Psoas muscle (tissue), 8 donors: ENCODE results near the gene TNIK. TPM values are rescaled to one million over a fixed set of nuclear protein-coding genes. Genes with fewer than 3 reads are reported as not detected.

ENCODE experiments used
- ATAC-seq, 4 donors: fragments of 200-7000 bp; cut with Tn5 transposase; one replicate each; pipeline ENCODE4 v1.9.1; 2020; ENCODE audit warnings: moderate library complexity in 3 of 4, mild to moderate bottlenecking in 2 of 4
- DNase-seq, 2 donors: peaks; one replicate each; pipeline ENCODE4 v3.0.0-alpha.2; 2020
- H3K27ac ChIP-seq: fragments of 200-600 bp; one replicate; pipeline ENCODE4 v1.8.0; 2022
- H3K27me3 ChIP-seq, 3 donors: fragments of 200-600 bp in 1 of 3; one replicate each; pipeline versions ENCODE4 v1.6.1 to v1.8.0; 2013 to 2022; ENCODE audit warnings: low read length in 2 of 3, mild to moderate bottlenecking in 2 of 3, moderate library complexity in 1 of 3; ENCODE audit not compliant: insufficient read depth in 3 of 3
- H3K36me3 ChIP-seq, 2 donors: fragments of 200-600 bp in 1 of 2; one replicate each; pipeline versions ENCODE4 v1.6.1 to v1.8.0; 2013 to 2022; ENCODE audit warnings: low read depth in 1 of 2, mild to moderate bottlenecking in 1 of 2, moderate library complexity in 1 of 2; ENCODE audit not compliant: insufficient read depth in 1 of 2
- H3K4me1 ChIP-seq: fragments of 200-600 bp; one replicate; pipeline ENCODE4 v1.8.0; 2022
- H3K4me3 ChIP-seq: fragments of 200-600 bp; one replicate; pipeline ENCODE4 v1.8.0; 2022; ENCODE audit warnings: mild to moderate bottlenecking
- H3K9me3 ChIP-seq: fragments of 200-600 bp; one replicate; pipeline ENCODE4 v1.8.0; 2022
- CTCF ChIP-seq: fragments of 200-600 bp; IDR thresholded peaks from one replicate; pipeline ENCODE4 v1.8.0; 2022; ENCODE audit warnings: antibody characterized with exemption
- WGBS, 3 donors: extraction: QIAGEN DNeasy Blood & Tissue Kit; methylation state at CpG; one replicate each; pipeline versions ENCODE4 v1.1.6 to v1.1.7; 2013; 5-methylcytosine and 5-hydroxymethylcytosine counted together
- intact Hi-C, 2 donors: fragments of 100-400 bp; cut with DNase I; formaldehyde crosslinking; loops; one replicate each; pipeline versions ENCODE4 v1.11.0 to v1.14.2; 2022
- polyA plus RNA-seq, 3 donors: library from polyadenylated mRNA; stranded (reverse); fragments of 200-250 nt; gene quantifications; one replicate each; pipeline ENCODE4 v1.2.3, GENCODE V29; 2013
- total RNA-seq, 4 donors: library from RNA; stranded (reverse); fragmentation: NEBNext Ultra II Directional in 2 of 4; extraction: Animal tissue kit (Norgen Biotek cat#: 25700) in 2 of 4; gene quantifications; one replicate each; pipeline versions ENCODE4 v1.2.1 to v1.2.4, GENCODE V29; 2021 to 2023
- donor health status: healthy with polysubstance abuse.
- donor health status: DM: no; HTN: no; CAD: no; lungs with moderate emphysema.
- donor health status: Bipolar disorder and iron deficiency.
- donor health status: healthy.
- donor health status: DM: yes; HTN: yes; CAD: no.
- donor health status: DM: no; HTN: no; CAD: no.
- donor health status: DM: no; HTN: no; CAD: no.
- donor health status: DM: yes; HTN: yes; CAD: no.

TNIK gene
- total and polyA plus RNA-seq, 7 donors: 9.9 to 32.4 (median 12.5) TPM

- ATAC-seq (no peak), DNase-seq (no peak)
- Histone ChIP-seq H3K27ac (no peak overlapping the region), H3K9me3 (no peaks in the 10 kb centered on the region), H3K4me1 (peaks cover 22% of the 10 kb centered on the region), H3K27me3 (no peaks in the 10 kb centered on the region), H3K4me3 (no peak overlapping the region), H3K36me3 (no peaks in the 10 kb centered on the region)
- no peak for TF ChIP-seq CTCF
- WGBS, 3 donors: 84 to 86% (median 85%) methylated on average over 8 of the region's 8 CpGs
- intact Hi-C loops: loop anchor here in 1 of 2 donors (10.0 kb wide), 1 partner anchor 118 kb away; no protein-coding TSS in a partner anchor
Observed at GRCh38 chr3:171312741-171313140, 147.5 kb downstream of the TNIK start.

- H3K27ac ChIP-seq: no peak overlapping the region
- no peaks in the 10 kb centered on the region for H3K36me3 ChIP-seq
- ATAC-seq: peak in 1 of 4 donors; percentile 33
- WGBS, 3 donors: 38 to 51% (median 49%) methylated on average over 6 of the region's 6 CpGs
- no peaks in the 10 kb centered on the region for H3K9me3 ChIP-seq
- H3K4me1 ChIP-seq: peaks cover 19% of the 10 kb centered on the region
- no peaks in the 10 kb centered on the region for H3K27me3 ChIP-seq
- intact Hi-C loops: loop anchor here in 1 of 2 donors (10.0 kb wide), 1 partner anchor 117 kb away; no protein-coding TSS in a partner anchor
- no peak overlapping the region for H3K4me3 ChIP-seq
- TF ChIP-seq CTCF: no peak
- no peak for DNase-seq
Observed at GRCh38 chr3:171311784-171312183, 148.4 kb downstream of the TNIK start.

- no peaks in the 10 kb centered on the region for H3K36me3 ChIP-seq
- H3K27me3 ChIP-seq: no peaks in the 10 kb centered on the region
- H3K27ac ChIP-seq: no peak overlapping the region
- intact Hi-C loops: loop anchor here in 1 of 2 donors (10.0 kb wide), 1 partner anchor 115 kb away; no protein-coding TSS in a partner anchor
- H3K4me1 ChIP-seq: peaks cover 26% of the 10 kb centered on the region
- no peak for TF ChIP-seq CTCF
- H3K4me3 ChIP-seq: no peak overlapping the region
- H3K9me3 ChIP-seq: no peaks in the 10 kb centered on the region
- ATAC-seq (peak in 2 of 4 donors; percentile 57 to 76), DNase-seq (no peak)
Observed at GRCh38 chr3:171309906-171310359, 150.3 kb downstream of the TNIK start.

- WGBS, 3 donors: 91 to 100% (median 96%) methylated on average over 2 of the region's 2 CpGs
- no peak overlapping the region for H3K27ac ChIP-seq
Observed at GRCh38 chr3:171307988-171308387, 152.2 kb downstream of the TNIK start.

More at GRCh38 chr3:171307988-171308387, 152.2 kb downstream of the TNIK start:
- TF ChIP-seq CTCF: no peak
- no peaks in the 10 kb centered on the region for H3K9me3 ChIP-seq
- peaks cover 24% of the 10 kb centered on the region for H3K4me1 ChIP-seq
- no peak for ATAC-seq
- no peak for DNase-seq
- H3K36me3 ChIP-seq: no peaks in the 10 kb centered on the region
- H3K27me3 ChIP-seq: no peaks in the 10 kb centered on the region
- intact Hi-C loops: no loop called here
- no peak overlapping the region for H3K4me3 ChIP-seq
